Glutamatergic neuron (in vitro differentiated cells): Measurements from ENCODE around the gene WDR90. TPM values are rescaled to one million over a fixed set of nuclear protein-coding genes. Genes with fewer than 3 reads are reported as not detected.
A peak's percentile ranks its signal among the peaks of the same experiment; 100 is the strongest.

ENCODE experiments used
- DNase-seq: peaks from one replicate; pipeline ENCODE4 v3.0.0; 2022
- H3K27ac Mint-ChIP-seq: one replicate; pipeline ENCODE4 v1.8.0; 2020; ENCODE audit warnings: mild to moderate bottlenecking, mixed read lengths, inconsistent platforms; ENCODE audit not compliant: unreplicated experiment
- H3K27me3 Mint-ChIP-seq: one replicate; pipeline ENCODE4 v1.8.0; 2020; ENCODE audit warnings: mild to moderate bottlenecking, moderate library complexity, mixed read lengths, inconsistent platforms; ENCODE audit not compliant: unreplicated experiment
- H3K36me3 Mint-ChIP-seq: one replicate; pipeline ENCODE4 v1.8.0; 2020; ENCODE audit warnings: mild to moderate bottlenecking, mixed read lengths, inconsistent platforms; ENCODE audit not compliant: unreplicated experiment
- H3K4me1 Mint-ChIP-seq: one replicate; pipeline ENCODE4 v1.8.0; 2020; ENCODE audit warnings: mild to moderate bottlenecking, low read depth, mixed read lengths, inconsistent platforms; ENCODE audit not compliant: unreplicated experiment
- H3K4me3 Mint-ChIP-seq: one replicate; pipeline ENCODE4 v1.8.0; 2020; ENCODE audit warnings: mild to moderate bottlenecking, mixed read lengths, inconsistent platforms; ENCODE audit not compliant: unreplicated experiment
- H3K9me3 Mint-ChIP-seq: one replicate; pipeline ENCODE4 v1.8.0; 2020; ENCODE audit warnings: mild to moderate bottlenecking, moderate library complexity, mixed read lengths, inconsistent platforms; ENCODE audit not compliant: unreplicated experiment
- total RNA-seq: library from RNA; stranded (reverse); fragmentation: NEBNext Ultra II Directional; extraction: Animal tissue kit (Norgen Biotek cat#: 25700); gene quantifications from one replicate; pipeline ENCODE4 v1.2.1, GENCODE V29; 2021; ENCODE audit not compliant: unreplicated experiment
- TF ChIP-seq, protein P1 (sequence below): fragments of 200-600 bp; sonication (generic); IDR thresholded peaks from one replicate; pipeline ENCODE4 v1.5.0; 2021; ENCODE audit not compliant: partially characterized antibody, unreplicated experiment

The WDR90 gene
- total RNA-seq, 1 donor from 2014 or later: 24.6 TPM

DNA sequence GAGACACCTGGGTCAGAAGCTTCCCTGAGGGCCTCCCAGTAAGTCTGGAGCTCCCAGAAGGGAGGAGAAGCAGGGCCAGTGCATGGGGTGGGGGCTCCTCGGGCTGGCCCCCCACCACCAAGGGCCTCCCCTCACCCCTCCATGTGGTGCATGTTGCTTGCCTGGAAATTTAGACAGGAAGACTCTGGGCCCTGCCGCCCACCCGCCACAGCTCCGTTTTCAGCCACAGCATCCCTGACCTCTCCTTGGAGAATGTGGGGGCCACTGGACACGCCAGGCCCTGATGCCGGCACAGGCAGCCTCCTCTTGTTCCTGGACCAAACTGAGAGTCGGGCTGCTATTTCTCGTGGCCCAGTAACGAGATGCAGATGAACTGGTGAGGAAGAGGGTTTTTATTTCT is 10.3 kb upstream of the WDR90 start:
- Mint-ChIP-seq H3K9me3 (peaks cover 8% of the 10 kb centered on the region), H3K27ac (no peak overlapping the region), H3K36me3 (no peaks in the 10 kb centered on the region), H3K4me3 (peak overlapping the region; percentile 15), H3K27me3 (peaks cover 9% of the 10 kb centered on the region), H3K4me1 (peaks cover 2% of the 10 kb centered on the region)
- TF ChIP-seq, protein P1, sequence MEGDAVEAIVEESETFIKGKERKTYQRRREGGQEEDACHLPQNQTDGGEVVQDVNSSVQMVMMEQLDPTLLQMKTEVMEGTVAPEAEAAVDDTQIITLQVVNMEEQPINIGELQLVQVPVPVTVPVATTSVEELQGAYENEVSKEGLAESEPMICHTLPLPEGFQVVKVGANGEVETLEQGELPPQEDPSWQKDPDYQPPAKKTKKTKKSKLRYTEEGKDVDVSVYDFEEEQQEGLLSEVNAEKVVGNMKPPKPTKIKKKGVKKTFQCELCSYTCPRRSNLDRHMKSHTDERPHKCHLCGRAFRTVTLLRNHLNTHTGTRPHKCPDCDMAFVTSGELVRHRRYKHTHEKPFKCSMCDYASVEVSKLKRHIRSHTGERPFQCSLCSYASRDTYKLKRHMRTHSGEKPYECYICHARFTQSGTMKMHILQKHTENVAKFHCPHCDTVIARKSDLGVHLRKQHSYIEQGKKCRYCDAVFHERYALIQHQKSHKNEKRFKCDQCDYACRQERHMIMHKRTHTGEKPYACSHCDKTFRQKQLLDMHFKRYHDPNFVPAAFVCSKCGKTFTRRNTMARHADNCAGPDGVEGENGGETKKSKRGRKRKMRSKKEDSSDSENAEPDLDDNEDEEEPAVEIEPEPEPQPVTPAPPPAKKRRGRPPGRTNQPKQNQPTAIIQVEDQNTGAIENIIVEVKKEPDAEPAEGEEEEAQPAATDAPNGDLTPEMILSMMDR: no peak
- no peak for DNase-seq

GRCh38 chr16:640614-641013 is 8.6 kb upstream of the WDR90 start:
- no peak overlapping the region for H3K27ac Mint-ChIP-seq
- peaks cover 2% of the 10 kb centered on the region for H3K4me1 Mint-ChIP-seq

DNA sequence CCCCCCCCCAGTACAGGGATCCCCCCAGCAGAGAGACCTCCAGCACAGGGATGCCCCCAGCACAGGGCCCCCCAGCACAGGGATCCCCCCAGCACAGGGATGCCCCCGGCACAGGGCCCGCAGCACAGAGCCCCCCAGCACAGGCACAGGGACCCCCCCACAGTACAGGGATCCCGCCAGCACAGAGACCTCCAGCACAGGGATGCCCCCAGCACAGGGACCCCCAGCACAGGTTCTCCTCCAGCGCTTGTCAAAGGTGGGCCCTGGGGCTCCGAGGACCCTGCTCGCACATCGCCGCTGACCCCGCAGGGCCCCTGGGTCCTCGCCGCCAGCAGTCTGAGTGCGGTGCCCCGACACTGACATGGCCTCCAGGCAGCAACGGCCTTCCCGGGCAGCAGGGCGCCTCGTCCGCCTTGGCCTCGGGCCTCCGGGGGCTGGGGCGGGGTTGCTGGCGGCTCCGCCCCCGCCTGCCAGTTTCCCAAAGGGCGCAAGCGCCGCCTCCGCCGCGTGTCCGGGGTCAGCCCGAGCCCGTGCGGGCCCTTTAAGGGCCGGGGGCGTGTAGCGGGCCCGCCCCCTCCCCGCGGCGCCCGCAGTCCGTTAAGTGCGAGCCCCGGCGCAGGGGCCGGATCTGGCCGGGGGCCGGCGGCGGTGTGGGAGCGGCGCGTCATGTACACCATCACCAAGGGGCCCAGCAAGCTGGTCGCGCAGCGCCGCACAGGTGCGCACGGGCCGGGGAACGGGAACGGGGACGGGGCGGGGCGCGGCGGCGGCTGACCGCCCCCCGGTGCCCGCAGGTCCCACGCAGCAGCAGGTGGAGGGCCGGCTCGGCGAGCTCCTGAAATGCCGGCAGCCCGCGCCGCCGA is 7.6 kb upstream of the WDR90 start, which contains the start of gene MCRIP2:
Gene MCRIP2, plus strand, starts transcription at position 503 of the 863 bp plus-strand sequence. Its CDS starts 164 bp downstream, at position 667.
- Mint-ChIP-seq H3K9me3 (peaks cover 8% of the 10 kb centered on the region), H3K27ac (no peak within 1 kb of the TSS), H3K27me3 (peaks cover 3% of the 10 kb centered on the region), H3K4me3 (peak within 1 kb of the TSS; percentile 79), H3K36me3 (no peaks in the 10 kb centered on the region), H3K4me1 (peaks cover 2% of the 10 kb centered on the region)
- DNase-seq: peak; percentile 90
- TF ChIP-seq, protein P1: no peak

More at GRCh38 chr16:640614-641013, 8.6 kb upstream of the WDR90 start:
- H3K4me3 Mint-ChIP-seq: peak overlapping the region; percentile 79
- H3K36me3 Mint-ChIP-seq: no peaks in the 10 kb centered on the region
- DNase-seq: no peak
- peaks cover 7% of the 10 kb centered on the region for H3K27me3 Mint-ChIP-seq
- peaks cover 11% of the 10 kb centered on the region for H3K9me3 Mint-ChIP-seq
- TF ChIP-seq, protein P1: no peak

DNA sequence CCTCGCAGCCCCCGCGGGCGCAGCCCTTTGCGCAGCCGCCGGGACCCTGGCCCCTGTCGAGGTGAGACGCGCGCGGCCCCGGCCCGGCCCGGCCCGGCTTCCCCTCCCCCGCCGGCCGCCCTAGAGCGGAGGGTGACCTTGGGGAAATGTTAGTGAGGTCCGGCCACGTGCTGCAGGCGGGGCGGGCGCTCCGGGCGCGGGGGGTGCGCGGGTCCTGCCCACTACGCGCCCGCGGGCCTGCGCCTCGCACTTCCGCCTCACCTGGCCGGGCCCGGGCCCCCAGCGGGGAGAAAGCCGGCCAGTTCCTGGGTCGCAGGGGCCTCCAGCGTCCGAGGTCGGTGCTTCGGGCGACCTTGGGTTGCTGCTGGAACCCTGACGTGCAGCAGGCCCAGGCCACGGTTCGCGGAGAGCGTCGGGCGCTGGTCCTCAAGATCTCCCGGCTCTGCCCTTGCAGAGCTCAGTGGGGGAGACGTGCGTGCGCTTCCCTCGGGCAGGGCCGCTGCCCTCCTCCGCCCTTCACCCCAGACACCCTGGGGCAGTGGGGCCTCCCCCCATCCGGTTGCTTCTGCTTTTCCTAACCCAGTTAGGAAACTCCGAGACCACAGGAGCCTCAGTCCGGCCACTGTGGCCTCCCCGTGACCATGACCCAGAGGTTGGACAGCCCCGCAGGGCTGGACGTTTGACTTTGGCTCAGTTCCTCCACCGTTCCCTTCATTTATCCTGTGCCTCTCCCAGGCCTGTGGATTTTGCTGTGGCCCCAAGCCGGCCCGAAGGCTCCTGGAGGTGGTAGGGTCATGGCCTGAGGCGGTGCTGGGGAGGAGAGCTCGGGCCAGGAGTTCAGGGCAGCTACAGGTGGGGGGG is 6.7 kb upstream of the WDR90 start:
- DNase-seq: no peak
- Mint-ChIP-seq H3K36me3 (no peaks in the 10 kb centered on the region), H3K4me3 (peak overlapping the region; percentile 20), H3K4me1 (peaks cover 2% of the 10 kb centered on the region), H3K27ac (no peak overlapping the region), H3K9me3 (peaks cover 5% of the 10 kb centered on the region), H3K27me3 (no peaks in the 10 kb centered on the region)
- TF ChIP-seq, protein P1: no peak
